GM10266 (cell line): ENCODE measurements around the gene WFS1.

Experiments used
- DNase-seq: peaks from one replicate; pipeline ENCODE4 v3.0.0; 2012; ENCODE audit errors: extremely low spot score
- CTCF ChIP-seq: IDR thresholded peaks from 2 replicates; pipeline ENCODE4 v1.5.1; 2012; ENCODE audit warnings: mild to moderate bottlenecking, low read depth; ENCODE audit not compliant: control insufficient read depth, insufficient read depth; ENCODE audit errors: missing control alignments

The WFS1 gene

GRCh38 chr4:6326312-6327060, 56.8 kb downstream of the WFS1 start:
- no peak for TF ChIP-seq CTCF
- no peak for DNase-seq

GRCh38 chr4:6327220-6327917, 57.7 kb downstream of the WFS1 start:
- peak; percentile 96 for TF ChIP-seq CTCF
- peak; percentile 90 for DNase-seq

GRCh38 chr4:6328526-6328925, 58.9 kb downstream of the WFS1 start:
- no peak for DNase-seq
- TF ChIP-seq CTCF: no peak

- TF ChIP-seq CTCF: no peak
- no peak for DNase-seq
Measured at GRCh38 chr4:6329478-6330383, 60.1 kb downstream of the WFS1 start.

GRCh38 chr4:6330384-6330767, 60.7 kb downstream of the WFS1 start:
- no peak for DNase-seq
- no peak for TF ChIP-seq CTCF

- TF ChIP-seq CTCF: peak; percentile 65
- DNase-seq: no peak
Measured at GRCh38 chr4:6331018-6331417, 61.4 kb downstream of the WFS1 start.
